ENCODE results near the gene GIPC2. TPM values are rescaled to one million over a fixed set of nuclear protein-coding genes. Genes with fewer than 3 reads are reported as not detected.
"Not testable (repeated sequence)": the region's sequence is repeated elsewhere in the genome, so short reads cannot be mapped to it uniquely, and the experiment has no call there.

GIPC2 gene
- total RNA-seq, 4 donors from 2014 or later: 0.67 to 1.5 (median 1.3) TPM

GRCh38 chr1:78055565-78056132 is 9.9 kb downstream of the GIPC2 start:
- in situ Hi-C loops (cut with MboI; ENCODE audit: low sequenced_read_pairs in 4 of 4): no loop called here
- intact Hi-C loops (cut with DNase I; ENCODE audit: low total_unique reads): no loop called here
- H3K27me3 ChIP-seq: no peaks in the 10 kb centered on the region
- no peak for ATAC-seq
- DNase-seq: no peak
- H3K9me3 ChIP-seq: no peaks in the 10 kb centered on the region
- TF ChIP-seq POLR2A (IDR thresholded peaks at IDR 0.05) (no peak), CTCF (IDR thresholded peaks at IDR 0.05 in 4 of 5, conservative IDR thresholded peaks at IDR 0.05 in 1 of 5) (no peak)
- H3K36me3 ChIP-seq: no peaks in the 10 kb centered on the region
- peaks cover 14 to 18% of the 10 kb centered on the region in 2 donors for H3K4me1 ChIP-seq
- H3K27ac ChIP-seq: peak overlapping the region in 2 of 4 donors; percentile 44 to 58
- H3K4me3 ChIP-seq: no peak overlapping the region

GRCh38 chr1:78058670-78059069 is 12.9 kb downstream of the GIPC2 start:
- in situ Hi-C loops (cut with MboI; ENCODE audit: low sequenced_read_pairs in 4 of 4) (no loop called here), intact Hi-C loops (cut with DNase I; ENCODE audit: low total_unique reads) (no loop called here)
- Histone ChIP-seq H3K27ac (no peak overlapping the region), H3K27me3 (no peaks in the 10 kb centered on the region), H3K9me3 (no peaks in the 10 kb centered on the region), H3K4me1 (peaks cover 21 to 23% of the 10 kb centered on the region in 2 donors), H3K36me3 (no peaks in the 10 kb centered on the region), H3K4me3 (no peak overlapping the region)
- ATAC-seq: no peak
- DNase-seq: no peak
- TF ChIP-seq POLR2A (IDR thresholded peaks at IDR 0.05) (no peak), CTCF (IDR thresholded peaks at IDR 0.05 in 4 of 5, conservative IDR thresholded peaks at IDR 0.05 in 1 of 5) (no peak)

GRCh38 chr1:78060857-78061563 is 15.2 kb downstream of the GIPC2 start:
- Histone ChIP-seq H3K4me1 (peaks cover 20 to 21% of the 10 kb centered on the region in 2 donors), H3K4me3 (no peak overlapping the region), H3K27me3 (no peaks in the 10 kb centered on the region), H3K9me3 (no peaks in the 10 kb centered on the region), H3K36me3 (no peaks in the 10 kb centered on the region), H3K27ac (peak overlapping the region; percentile 60 to 80 (median 75))
- in situ Hi-C loops (cut with MboI; ENCODE audit: low sequenced_read_pairs in 4 of 4): no loop called here
- no peak for ATAC-seq
- no peak for TF ChIP-seq POLR2A (IDR thresholded peaks at IDR 0.05)
- TF ChIP-seq CTCF (IDR thresholded peaks at IDR 0.05 in 4 of 5, conservative IDR thresholded peaks at IDR 0.05 in 1 of 5): no peak
- DNase-seq: no peak
- intact Hi-C loops (cut with DNase I; ENCODE audit: low total_unique reads): no loop called here

GRCh38 chr1:78061825-78062523 is 16.2 kb downstream of the GIPC2 start:
- DNase-seq (peak in 1 of 2 donors; percentile 49), ATAC-seq (peak; percentile 95 to 97)
- TF ChIP-seq CTCF (IDR thresholded peaks at IDR 0.05 in 4 of 5, conservative IDR thresholded peaks at IDR 0.05 in 1 of 5): no peak
- TF ChIP-seq POLR2A (IDR thresholded peaks at IDR 0.05): peak in 1 of 2 donors; percentile 8
- in situ Hi-C loops (cut with MboI; ENCODE audit: low sequenced_read_pairs in 4 of 4) (no loop called here), intact Hi-C loops (cut with DNase I; ENCODE audit: low total_unique reads) (no loop called here)
- no peaks in the 10 kb centered on the region for H3K27me3 ChIP-seq
- H3K4me3 ChIP-seq: no peak overlapping the region
- H3K36me3 ChIP-seq: no peaks in the 10 kb centered on the region
- H3K9me3 ChIP-seq: no peaks in the 10 kb centered on the region
- H3K27ac ChIP-seq: peak overlapping the region; percentile 60 to 80 (median 75)
- peaks cover 20 to 21% of the 10 kb centered on the region in 2 donors for H3K4me1 ChIP-seq

- ATAC-seq; DNase-seq; H3K9me3 ChIP-seq; H3K27me3 ChIP-seq; in situ Hi-C loops (cut with MboI; ENCODE audit: low sequenced_read_pairs in 4 of 4); H3K27ac ChIP-seq; H3K4me3 ChIP-seq; H3K36me3 ChIP-seq: not testable (repeated sequence)
- intact Hi-C loops (cut with DNase I; ENCODE audit: low total_unique reads): loop anchor here (5.0 kb wide), 2 partner anchors 47 to 238 kb away; no protein-coding TSS in a partner anchor
- H3K4me1 ChIP-seq: peaks cover 40% of the 10 kb centered on the region in 2 donors
Measured at GRCh38 chr1:78064886-78065285, 19.1 kb downstream of the GIPC2 start.

All from gastrocnemius medialis (tissue), 4 donors.